ENCODE results near the gene HTR6. TPM values are rescaled to one million over a fixed set of nuclear protein-coding genes. Genes with fewer than 3 reads are reported as not detected.

The HTR6 gene
- total RNA-seq, 1 experiment from 2014 or later: 0.57 TPM

DNA sequence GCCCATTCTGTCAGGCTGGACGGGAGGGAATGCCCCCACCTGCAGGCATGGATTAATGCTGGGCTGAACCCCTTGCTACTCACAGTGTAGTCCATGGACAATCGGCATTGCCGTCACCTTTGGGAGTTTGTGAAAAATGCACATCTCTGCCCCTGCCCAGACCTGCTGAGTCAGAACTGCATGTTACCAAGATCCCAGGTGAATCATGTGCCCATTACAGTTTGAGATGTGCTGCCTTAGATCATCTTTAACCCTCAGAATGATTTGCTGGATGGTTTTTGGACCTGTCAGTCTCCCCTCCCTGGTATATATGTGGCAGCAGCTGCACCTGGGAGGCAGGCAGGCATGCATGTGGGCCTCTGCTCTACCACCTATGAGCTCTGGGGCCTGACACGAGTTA is 15.0 kb downstream of the HTR6 start:
- no peak overlapping the region for H3K27ac ChIP-seq (ENCODE audit: low read depth, low read length)
- no peaks in the 10 kb centered on the region for H4K20me1 ChIP-seq (ENCODE audit: insufficient read depth)
- H3K4me2 ChIP-seq (ENCODE audit: low read length): no peak overlapping the region
- H3K79me2 ChIP-seq (ENCODE audit: insufficient read depth, low read length): no peaks in the 10 kb centered on the region
- no peak overlapping the region for H3K4me3 ChIP-seq (replicated peaks in 1 of 2; ENCODE audit: low read depth in 1 of 2, low read length in 2 of 2)
- H2AFZ ChIP-seq (ENCODE audit: low read depth, low read length, poor library complexity, severe bottlenecking): no peak overlapping the region
- H3K36me3 ChIP-seq (ENCODE audit: control insufficient read depth in 1 of 2, insufficient read depth in 2 of 2, low read length in 2 of 2): no peaks in the 10 kb centered on the region
- DNase-seq (ENCODE audit: low read depth, low spot score) (no peak), ATAC-seq (no peak)
- no TSS peak for BruUV-seq (replicated peaks)
- H3K9me2 ChIP-seq (ENCODE audit: insufficient read depth): no peaks in the 10 kb centered on the region
- H3K9ac ChIP-seq (ENCODE audit: low read length): no peak overlapping the region
- ChIA-PET RAD21 (ENCODE audit: low non-redundant PET in 1 of 2, low total read pairs in 2 of 2, uncharacterized antibody in 2 of 2, unreplicated experiment in 2 of 2) (no interaction called here), POLR2A (no interaction called here), CTCF (interaction anchor here (1.3 kb wide), 1 partner anchor 26 kb away, joined by 3 read pairs; no protein-coding TSS in a partner anchor)
- intact Hi-C loops (cut with micrococcal nuclease): no loop called here
- H3K9me3 ChIP-seq (ENCODE audit: control insufficient read depth in 1 of 2, insufficient read depth in 1 of 2, low read depth in 1 of 2, low read length in 2 of 2): no peaks in the 10 kb centered on the region
- TF ChIP-seq EGR1 (IDR thresholded peaks at IDR 0.05; ENCODE audit: low read depth) (no peak), RAD21 (IDR thresholded peaks at IDR 0.05; ENCODE audit: low read depth) (no peak), FOSL1 (IDR thresholded peaks at IDR 0.05; ENCODE audit: low read depth) (no peak), SRF (IDR thresholded peaks at IDR 0.05; ENCODE audit: low read depth) (no peak), JUND (IDR thresholded peaks at IDR 0.05) (no peak), YY1 (IDR thresholded peaks at IDR 0.05; ENCODE audit: extremely low read depth, insufficient replicate concordance, low read depth, low read length) (no peak), ZNF274 (IDR thresholded peaks at IDR 0.05; ENCODE audit: low read depth, low read length) (no peak), EZH2 (IDR thresholded peaks at IDR 0.05) (no peak), CBX3 (IDR thresholded peaks at IDR 0.05; ENCODE audit: low read depth) (no peak)
- TF ChIP-seq, protein P1, sequence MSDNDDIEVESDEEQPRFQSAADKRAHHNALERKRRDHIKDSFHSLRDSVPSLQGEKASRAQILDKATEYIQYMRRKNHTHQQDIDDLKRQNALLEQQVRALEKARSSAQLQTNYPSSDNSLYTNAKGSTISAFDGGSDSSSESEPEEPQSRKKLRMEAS (IDR thresholded peaks at IDR 0.05): no peak
- TF ChIP-seq, protein P2, sequence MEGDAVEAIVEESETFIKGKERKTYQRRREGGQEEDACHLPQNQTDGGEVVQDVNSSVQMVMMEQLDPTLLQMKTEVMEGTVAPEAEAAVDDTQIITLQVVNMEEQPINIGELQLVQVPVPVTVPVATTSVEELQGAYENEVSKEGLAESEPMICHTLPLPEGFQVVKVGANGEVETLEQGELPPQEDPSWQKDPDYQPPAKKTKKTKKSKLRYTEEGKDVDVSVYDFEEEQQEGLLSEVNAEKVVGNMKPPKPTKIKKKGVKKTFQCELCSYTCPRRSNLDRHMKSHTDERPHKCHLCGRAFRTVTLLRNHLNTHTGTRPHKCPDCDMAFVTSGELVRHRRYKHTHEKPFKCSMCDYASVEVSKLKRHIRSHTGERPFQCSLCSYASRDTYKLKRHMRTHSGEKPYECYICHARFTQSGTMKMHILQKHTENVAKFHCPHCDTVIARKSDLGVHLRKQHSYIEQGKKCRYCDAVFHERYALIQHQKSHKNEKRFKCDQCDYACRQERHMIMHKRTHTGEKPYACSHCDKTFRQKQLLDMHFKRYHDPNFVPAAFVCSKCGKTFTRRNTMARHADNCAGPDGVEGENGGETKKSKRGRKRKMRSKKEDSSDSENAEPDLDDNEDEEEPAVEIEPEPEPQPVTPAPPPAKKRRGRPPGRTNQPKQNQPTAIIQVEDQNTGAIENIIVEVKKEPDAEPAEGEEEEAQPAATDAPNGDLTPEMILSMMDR (IDR thresholded peaks at IDR 0.05 in 2 of 3, conservative IDR thresholded peaks at IDR 0.05 in 1 of 3; ENCODE audit: borderline replicate concordance in 1 of 3, insufficient read depth in 1 of 3, low read depth in 2 of 3, low read length in 2 of 3): no peak
- no peaks in the 10 kb centered on the region for H3K4me1 ChIP-seq (ENCODE audit: control insufficient read depth in 1 of 2, insufficient read depth in 2 of 2, low read length in 2 of 2)
- 0 out of 2 replicates have a peak, but pooled peaks cover 5% of the 10 kb centered on the region for H3K27me3 ChIP-seq (ENCODE audit: insufficient read depth, low read length)
